ACHN (cell line): ENCODE measurements around the gene DUS2.
A peak's percentile ranks its signal among the peaks of the same experiment; 100 is the strongest.
"Not testable (repeated sequence)": the region's sequence is repeated elsewhere in the genome, so short reads cannot be mapped to it uniquely, and the experiment has no call there.

Source experiments
- DNase-seq: peaks from one replicate; pipeline ENCODE4 v3.0.0-alpha.2; 2015
- in situ Hi-C: cut with HindIII; loops from 2 replicates; pipeline ENCODE4 v1.10.0; 2017; ENCODE audit warnings: low sequenced_read_pairs, low pct_ligation_motif_present, low pct_unique_long_range_greater_than_20kb

The DUS2 gene

DNA sequence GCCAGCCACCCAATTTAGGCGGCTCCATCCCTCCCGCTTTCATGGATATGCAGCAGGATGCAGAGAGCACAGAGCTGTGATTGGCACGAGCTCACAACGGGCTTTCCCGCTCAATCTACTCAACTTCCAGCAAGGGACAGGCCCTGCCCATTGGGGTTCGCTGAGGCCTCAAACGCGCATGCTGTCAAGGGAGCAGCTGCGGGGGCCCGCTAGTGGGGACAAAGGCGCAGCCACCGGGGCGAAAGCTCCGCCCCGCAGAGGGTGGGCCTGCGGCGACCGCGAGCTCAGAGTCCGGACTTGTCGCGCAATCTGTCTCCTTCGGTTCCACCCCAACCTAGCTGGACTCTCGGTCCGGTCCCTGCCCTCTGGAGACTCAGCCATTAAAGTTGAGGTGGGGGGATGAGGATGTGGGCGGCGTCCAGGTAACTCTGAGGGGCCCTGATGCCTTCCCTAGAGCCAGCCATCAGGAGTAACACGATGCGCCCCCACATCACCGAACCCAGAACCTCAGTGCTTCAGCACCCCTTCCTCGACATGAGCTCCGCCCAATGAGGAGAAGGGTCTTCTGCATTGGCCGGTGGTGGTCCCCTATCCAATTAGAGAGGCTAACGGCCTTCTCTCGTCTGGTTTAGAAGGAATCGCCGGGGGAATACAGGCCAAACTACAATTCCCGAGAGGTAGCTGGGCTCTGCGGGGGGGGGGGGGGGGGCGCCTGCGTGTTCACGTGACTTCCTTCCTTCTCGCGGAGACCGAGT lies 61.6 kb downstream of the DUS2 start:
- in situ Hi-C loops = loop anchor here (25.0 kb wide), 1 partner anchor 253 kb away; no protein-coding TSS in a partner anchor
- DNase-seq = peak; percentile 83

DNA sequence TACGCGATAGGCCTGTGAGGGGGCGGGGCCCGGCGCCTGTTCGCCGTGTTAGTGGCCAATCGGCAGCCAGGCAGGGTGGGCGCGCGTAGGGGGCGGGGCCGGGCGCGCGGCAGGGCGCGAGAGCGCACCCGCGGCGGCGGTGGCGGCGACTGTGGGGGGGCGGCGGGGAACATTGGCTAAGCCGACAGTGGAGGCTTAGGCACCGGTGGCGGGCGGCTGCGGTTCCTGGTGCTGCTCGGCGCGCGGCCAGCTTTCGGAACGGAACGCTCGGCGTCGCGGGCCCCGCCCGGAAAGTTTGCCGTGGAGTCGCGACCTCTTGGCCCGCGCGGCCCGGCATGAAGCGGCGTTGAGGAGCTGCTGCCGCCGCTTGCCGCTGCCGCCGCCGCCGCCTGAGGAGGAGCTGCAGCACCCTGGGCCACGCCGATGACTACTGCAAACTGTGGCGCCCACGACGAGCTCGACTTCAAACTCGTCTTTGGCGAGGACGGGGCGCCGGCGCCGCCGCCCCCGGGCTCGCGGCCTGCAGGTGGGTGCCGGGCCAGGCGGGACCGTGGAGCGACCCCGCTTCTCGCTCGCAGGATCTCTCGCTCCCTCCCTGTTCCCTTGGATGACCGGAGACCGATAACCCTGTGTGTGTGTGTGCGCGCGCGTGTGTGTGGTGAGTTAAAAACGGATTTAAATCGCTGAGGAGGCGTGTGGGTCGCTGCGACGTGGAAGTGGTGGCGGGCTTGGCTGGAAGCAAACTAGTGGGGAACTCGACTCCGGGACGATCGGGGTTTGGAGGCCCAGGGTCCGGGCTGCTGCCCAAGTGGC lies 62.4 kb downstream of the DUS2 start, which contains the start of gene NFATC3:
Gene NFATC3 (plus strand): TSS at position 112 of the 813 bp plus-strand sequence. CDS start 312 bp downstream, at position 424.
- peak; percentile 98 for DNase-seq

GRCh38 chr16:68086336-68086841 lies 63.3 kb downstream of the DUS2 start:
- DNase-seq = peak; percentile 71
- in situ Hi-C loops = loop anchor here (25.0 kb wide), 1 partner anchor 251 kb away; no protein-coding TSS in a partner anchor

More for the DNA sequence above, 62.4 kb downstream of the DUS2 start, which contains the start of gene NFATC3:
- in situ Hi-C loops = loop anchor here (25.0 kb wide), 1 partner anchor 252 kb away; no protein-coding TSS in a partner anchor

DNA sequence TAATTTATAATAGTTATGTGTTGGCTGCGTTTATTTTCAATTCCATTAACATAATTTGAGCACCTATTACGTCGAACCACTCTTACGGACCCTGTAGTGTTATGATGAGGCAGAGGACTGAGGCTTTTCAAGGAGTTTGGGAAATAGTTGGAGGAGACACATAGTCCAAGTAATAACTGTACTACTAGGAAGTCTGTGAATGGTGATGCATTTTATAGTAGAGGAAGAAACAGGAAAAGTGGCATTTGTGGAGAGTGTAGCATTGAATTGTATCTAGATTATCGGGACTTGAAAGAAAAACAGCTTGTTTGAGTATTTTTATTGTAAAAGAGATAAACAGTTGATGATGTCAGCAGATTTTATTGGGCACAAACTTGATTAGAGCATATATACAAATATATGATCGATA lies 63.8 kb downstream of the DUS2 start:
- in situ Hi-C loops = loop anchor here (25.0 kb wide), 1 partner anchor 250 kb away; no protein-coding TSS in a partner anchor
- peak; percentile 43 for DNase-seq

- in situ Hi-C loops = loop anchor here (25.0 kb wide), 1 partner anchor 250 kb away; no protein-coding TSS in a partner anchor
- no peak for DNase-seq
These were observed 64.6 kb downstream of the DUS2 start for GRCh38 chr16:68087688-68088087.

DNA sequence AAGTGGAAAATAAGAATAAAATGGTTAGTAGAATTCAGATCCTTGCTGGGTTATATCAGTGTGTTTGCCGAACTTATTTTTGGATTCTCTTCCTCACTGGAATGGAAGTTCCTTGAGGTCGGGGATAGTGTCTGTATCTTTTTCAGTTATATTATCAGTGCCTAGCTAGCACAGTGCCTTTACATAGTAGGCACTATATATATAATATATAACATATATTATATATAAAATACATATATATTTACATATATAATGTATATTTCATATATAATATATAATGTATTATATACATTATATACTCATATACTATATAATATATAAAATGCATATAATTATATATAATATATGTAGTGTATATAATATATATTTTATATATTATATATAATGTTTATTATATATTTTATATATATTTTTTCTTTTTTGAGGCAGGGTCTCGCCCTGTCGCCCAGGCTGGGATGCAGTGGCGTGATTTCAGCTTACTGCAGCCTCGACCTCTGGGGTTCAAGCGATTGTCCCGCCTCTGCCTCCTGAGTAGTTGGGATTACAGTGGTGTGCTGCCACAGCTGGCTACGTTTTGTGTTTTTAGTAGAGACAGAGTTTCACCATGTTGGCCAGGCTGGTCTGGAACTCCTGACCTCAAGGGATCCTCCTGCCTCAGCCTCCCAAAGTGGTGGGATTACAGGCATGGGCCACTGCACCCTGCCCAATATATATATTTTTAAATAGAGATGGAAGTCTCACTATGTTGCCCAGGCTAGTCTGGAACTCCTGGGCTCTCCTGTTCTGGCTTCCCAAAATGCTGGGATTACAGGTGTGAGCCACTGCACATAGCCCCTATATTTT lies 65.3 kb downstream of the DUS2 start:
- in situ Hi-C loops = loop anchor here (25.0 kb wide), 1 partner anchor 249 kb away; no protein-coding TSS in a partner anchor
- no peak for DNase-seq

- in situ Hi-C loops = loop anchor here (25.0 kb wide), 1 partner anchor 248 kb away; no protein-coding TSS in a partner anchor
- no peak for DNase-seq
These were observed 66.0 kb downstream of the DUS2 start for GRCh38 chr16:68089067-68089466.

GRCh38 chr16:68090130-68090529 lies 67.0 kb downstream of the DUS2 start:
- DNase-seq = no peak
- in situ Hi-C loops = loop anchor here (25.0 kb wide), 1 partner anchor 247 kb away; no protein-coding TSS in a partner anchor

GRCh38 chr16:68090533-68090932 lies 67.4 kb downstream of the DUS2 start:
- in situ Hi-C loops = loop anchor here (25.0 kb wide), 1 partner anchor 247 kb away; no protein-coding TSS in a partner anchor
- no peak for DNase-seq

DNA sequence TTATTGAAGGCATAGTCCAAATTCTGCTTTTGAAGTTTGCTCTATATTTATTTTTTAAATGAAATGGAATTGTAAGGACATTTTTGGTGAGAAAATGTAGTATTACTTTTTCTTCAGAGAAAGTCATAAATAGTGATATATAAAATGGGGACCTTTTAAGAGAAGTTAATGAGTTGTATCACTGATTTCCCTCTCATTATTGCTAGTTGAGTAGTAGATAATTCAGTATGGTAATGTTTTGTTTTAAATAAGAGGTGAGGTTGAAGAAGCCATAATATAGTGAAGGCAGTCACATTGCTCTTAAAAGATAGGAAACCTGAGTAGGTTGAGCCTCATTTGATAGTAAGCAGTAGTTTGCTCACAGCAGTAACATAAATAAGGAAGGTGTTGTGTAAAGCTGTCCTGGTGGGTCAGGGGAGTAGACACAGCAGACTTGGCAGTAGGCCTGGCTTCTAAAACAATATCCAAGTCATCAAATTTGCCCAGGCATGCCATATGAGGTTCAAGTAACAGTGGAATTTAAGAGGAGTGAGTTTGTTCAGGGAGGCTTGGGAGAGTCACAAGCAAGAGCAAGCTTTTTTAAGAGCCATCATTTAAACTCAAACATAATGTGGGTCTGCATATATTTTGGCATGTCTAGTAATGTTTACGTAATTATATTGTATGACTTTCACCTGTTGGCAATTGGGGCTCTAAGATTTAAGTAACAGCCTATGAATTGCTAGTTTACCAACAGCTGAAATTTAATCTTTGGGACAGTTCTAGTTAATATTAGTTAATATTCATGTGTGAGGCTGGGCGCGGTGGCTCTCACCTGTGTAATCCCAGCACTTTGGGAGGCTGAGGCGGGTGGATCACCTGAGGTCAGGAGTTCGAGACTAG lies 68.5 kb downstream of the DUS2 start:
- in situ Hi-C loops = loop anchor here (25.0 kb wide), 1 partner anchor 246 kb away; no protein-coding TSS in a partner anchor
- DNase-seq = peak; percentile 45

DNA sequence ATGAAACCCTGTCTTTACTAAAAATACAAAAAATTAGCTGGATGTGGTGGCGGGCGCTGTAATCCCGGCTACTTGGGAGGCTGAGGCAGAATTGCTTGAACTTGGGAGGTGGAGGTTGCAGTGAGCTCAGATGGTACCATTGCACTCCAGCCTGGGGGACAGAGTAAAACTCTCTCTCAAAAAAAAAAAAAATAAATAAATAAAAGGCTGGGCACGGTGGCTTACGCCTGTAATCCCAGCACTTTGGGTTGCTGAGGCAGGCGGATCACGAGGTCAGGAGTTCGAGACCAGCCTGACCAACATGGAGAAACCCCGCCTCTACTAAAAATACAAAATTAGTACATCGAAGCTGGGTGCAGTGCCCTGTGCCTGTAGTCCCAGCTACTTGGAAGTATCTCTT lies 69.2 kb downstream of the DUS2 start:
- in situ Hi-C loops = loop anchor here (25.0 kb wide), 1 partner anchor 245 kb away; no protein-coding TSS in a partner anchor
- DNase-seq = not testable (repeated sequence)

DNA sequence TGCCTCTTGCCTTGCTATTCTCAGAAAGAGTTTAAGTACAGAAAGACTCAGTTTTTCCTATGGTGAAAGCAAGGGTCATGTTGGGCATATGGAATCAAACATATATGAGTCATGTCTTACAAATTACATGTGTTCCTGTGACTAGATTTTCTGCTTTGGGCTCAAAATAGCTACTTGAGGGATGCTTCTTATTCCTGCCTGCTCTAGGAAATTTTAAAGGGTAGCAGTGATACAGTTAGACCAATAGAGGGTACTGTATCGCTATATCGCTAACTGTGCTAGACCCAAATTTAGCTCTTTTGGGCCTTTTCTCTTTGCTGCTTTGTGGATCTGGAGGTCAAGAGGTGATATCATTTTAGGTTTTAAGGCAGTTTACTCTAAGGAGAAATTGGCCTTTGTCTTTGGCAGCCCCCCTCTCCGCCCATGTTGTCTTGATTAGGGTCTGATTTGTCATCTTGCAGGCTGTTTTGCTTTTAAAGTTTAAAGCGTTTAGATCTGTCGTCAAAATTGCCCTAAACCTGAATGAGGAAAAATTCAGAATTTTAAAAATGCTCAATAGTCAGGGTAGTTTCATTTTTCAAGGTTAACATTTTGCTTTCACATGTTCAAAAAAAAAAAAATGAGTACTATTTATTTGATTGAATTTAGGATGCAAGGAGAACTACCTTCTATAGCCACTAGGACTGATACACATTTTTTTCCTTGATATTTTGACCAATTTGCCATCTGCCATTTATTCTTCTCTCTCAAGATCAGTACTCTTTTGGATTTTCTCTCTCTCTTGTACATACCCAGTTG lies 70.9 kb downstream of the DUS2 start:
- peak; percentile 58 for DNase-seq
- in situ Hi-C loops = loop anchor here (25.0 kb wide), 1 partner anchor 243 kb away; no protein-coding TSS in a partner anchor

DNA sequence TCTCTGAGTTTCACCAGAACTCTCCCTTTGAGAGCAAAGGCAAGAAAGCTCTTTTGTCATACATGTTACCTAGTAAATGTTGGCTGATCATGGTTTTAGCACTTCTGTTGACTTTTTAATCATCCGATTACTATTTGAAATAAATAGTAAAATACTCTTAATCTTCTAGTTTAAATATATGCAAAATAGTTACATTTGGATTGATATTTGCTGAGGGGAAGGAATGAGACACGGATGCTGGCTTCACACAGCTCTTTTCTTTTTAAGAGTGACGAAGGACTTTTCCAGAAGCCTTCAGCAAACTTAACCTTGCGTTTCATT lies 71.5 kb downstream of the DUS2 start:
- no peak for DNase-seq
- in situ Hi-C loops = loop anchor here (25.0 kb wide), 1 partner anchor 243 kb away; no protein-coding TSS in a partner anchor

DNA sequence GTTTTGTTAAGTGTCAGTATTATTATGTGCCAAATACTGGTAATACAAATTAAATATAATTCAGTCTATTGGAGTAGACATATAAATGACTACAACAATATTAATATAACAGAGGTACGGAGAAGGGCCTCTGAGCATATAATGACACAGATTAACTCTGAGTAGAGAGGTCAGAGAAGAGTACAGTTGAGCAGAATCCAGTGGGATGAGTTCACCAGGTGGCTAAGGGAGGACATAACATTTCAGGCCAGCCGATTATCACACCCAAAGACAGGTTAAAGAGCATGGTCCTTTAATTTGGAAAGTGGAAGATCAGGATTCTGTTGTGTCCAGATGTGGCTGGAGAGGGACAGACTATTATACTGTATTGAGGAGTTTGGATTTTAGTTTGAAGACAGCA lies 73.4 kb downstream of the DUS2 start:
- in situ Hi-C loops = loop anchor here (25.0 kb wide), 1 partner anchor 241 kb away; no protein-coding TSS in a partner anchor
- no peak for DNase-seq

DNA sequence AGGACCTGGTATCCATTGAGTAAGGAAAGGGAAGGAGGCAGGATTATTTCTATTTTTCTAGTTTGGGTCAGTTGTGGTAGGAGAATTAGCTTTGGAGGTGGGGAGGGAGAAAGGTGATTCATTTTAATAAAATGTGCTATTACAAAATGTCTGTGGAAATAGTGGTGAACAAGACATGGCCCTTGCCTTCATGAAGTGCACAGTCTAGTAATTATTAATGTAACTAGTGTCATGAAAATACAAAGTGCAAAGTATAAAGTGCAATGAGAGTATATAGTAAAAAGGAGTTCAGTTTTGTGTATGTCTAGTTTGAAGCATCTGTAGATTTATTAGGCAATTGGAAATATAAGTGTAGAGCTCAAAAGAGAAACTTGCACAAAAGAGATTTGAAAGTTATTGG lies 74.0 kb downstream of the DUS2 start:
- in situ Hi-C loops = loop anchor here (25.0 kb wide), 1 partner anchor 240 kb away; no protein-coding TSS in a partner anchor
- DNase-seq = no peak

GRCh38 chr16:68097895-68098294 lies 74.8 kb downstream of the DUS2 start:
- DNase-seq = no peak
- in situ Hi-C loops = loop anchor here (25.0 kb wide), 1 partner anchor 239 kb away; no protein-coding TSS in a partner anchor
